Measurements from ENCODE around the gene DUOXA1.

DNA sequence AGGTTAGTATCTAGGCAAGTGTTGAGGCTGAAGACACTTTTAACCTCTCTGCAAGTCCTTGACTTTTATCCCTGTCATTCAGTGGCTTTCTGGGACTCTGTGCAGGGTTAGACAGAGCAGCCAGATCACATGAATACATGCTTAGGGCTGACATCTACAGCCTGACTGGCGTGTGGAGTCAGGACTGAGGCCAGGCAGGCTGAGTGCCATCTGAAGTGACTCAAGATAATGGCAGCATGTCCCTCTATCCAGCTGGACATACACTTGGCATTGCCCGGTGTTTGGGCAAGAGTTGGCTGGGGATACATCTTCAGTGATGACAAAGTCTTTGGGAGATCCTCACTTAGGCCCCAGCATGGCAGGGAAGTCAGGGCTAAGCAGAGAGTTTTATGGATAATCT lies 38.1 kb downstream of the DUOXA1 start:
- TF ChIP-seq FOXJ3 (CRISPR knock-in tag; IDR thresholded peaks at IDR 0.05; ENCODE audit: borderline replicate concordance) (no peak), TCF7 (CRISPR knock-in tag; IDR thresholded peaks at IDR 0.05; ENCODE audit: low read depth) (no peak), NR2C2 (CRISPR knock-in tag; IDR thresholded peaks at IDR 0.05) (no peak), ELF4 (CRISPR knock-in tag; IDR thresholded peaks at IDR 0.05; ENCODE audit: low read depth) (no peak), JUN (CRISPR knock-in tag; IDR thresholded peaks at IDR 0.05) (no peak), SP1 (CRISPR knock-in tag; conservative IDR thresholded peaks at IDR 0.05) (no peak)
- TF ChIP-seq, protein P1, sequence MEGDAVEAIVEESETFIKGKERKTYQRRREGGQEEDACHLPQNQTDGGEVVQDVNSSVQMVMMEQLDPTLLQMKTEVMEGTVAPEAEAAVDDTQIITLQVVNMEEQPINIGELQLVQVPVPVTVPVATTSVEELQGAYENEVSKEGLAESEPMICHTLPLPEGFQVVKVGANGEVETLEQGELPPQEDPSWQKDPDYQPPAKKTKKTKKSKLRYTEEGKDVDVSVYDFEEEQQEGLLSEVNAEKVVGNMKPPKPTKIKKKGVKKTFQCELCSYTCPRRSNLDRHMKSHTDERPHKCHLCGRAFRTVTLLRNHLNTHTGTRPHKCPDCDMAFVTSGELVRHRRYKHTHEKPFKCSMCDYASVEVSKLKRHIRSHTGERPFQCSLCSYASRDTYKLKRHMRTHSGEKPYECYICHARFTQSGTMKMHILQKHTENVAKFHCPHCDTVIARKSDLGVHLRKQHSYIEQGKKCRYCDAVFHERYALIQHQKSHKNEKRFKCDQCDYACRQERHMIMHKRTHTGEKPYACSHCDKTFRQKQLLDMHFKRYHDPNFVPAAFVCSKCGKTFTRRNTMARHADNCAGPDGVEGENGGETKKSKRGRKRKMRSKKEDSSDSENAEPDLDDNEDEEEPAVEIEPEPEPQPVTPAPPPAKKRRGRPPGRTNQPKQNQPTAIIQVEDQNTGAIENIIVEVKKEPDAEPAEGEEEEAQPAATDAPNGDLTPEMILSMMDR (IDR thresholded peaks at IDR 0.05), result no peak
- TF ChIP-seq, protein P2, sequence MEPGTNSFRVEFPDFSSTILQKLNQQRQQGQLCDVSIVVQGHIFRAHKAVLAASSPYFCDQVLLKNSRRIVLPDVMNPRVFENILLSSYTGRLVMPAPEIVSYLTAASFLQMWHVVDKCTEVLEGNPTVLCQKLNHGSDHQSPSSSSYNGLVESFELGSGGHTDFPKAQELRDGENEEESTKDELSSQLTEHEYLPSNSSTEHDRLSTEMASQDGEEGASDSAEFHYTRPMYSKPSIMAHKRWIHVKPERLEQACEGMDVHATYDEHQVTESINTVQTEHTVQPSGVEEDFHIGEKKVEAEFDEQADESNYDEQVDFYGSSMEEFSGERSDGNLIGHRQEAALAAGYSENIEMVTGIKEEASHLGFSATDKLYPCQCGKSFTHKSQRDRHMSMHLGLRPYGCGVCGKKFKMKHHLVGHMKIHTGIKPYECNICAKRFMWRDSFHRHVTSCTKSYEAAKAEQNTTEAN (CRISPR knock-in tag; IDR thresholded peaks at IDR 0.05), result no peak
- TF ChIP-seq, protein P3, sequence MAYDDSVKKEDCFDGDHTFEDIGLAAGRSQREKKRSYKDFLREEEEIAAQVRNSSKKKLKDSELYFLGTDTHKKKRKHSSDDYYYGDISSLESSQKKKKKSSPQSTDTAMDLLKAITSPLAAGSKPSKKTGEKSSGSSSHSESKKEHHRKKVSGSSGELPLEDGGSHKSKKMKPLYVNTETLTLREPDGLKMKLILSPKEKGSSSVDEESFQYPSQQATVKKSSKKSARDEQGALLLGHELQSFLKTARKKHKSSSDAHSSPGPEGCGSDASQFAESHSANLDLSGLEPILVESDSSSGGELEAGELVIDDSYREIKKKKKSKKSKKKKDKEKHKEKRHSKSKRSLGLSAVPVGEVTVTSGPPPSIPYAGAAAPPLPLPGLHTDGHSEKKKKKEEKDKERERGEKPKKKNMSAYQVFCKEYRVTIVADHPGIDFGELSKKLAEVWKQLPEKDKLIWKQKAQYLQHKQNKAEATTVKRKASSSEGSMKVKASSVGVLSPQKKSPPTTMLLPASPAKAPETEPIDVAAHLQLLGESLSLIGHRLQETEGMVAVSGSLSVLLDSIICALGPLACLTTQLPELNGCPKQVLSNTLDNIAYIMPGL (CRISPR knock-in tag; IDR thresholded peaks at IDR 0.05), result no peak
- TF ChIP-seq, protein P4, sequence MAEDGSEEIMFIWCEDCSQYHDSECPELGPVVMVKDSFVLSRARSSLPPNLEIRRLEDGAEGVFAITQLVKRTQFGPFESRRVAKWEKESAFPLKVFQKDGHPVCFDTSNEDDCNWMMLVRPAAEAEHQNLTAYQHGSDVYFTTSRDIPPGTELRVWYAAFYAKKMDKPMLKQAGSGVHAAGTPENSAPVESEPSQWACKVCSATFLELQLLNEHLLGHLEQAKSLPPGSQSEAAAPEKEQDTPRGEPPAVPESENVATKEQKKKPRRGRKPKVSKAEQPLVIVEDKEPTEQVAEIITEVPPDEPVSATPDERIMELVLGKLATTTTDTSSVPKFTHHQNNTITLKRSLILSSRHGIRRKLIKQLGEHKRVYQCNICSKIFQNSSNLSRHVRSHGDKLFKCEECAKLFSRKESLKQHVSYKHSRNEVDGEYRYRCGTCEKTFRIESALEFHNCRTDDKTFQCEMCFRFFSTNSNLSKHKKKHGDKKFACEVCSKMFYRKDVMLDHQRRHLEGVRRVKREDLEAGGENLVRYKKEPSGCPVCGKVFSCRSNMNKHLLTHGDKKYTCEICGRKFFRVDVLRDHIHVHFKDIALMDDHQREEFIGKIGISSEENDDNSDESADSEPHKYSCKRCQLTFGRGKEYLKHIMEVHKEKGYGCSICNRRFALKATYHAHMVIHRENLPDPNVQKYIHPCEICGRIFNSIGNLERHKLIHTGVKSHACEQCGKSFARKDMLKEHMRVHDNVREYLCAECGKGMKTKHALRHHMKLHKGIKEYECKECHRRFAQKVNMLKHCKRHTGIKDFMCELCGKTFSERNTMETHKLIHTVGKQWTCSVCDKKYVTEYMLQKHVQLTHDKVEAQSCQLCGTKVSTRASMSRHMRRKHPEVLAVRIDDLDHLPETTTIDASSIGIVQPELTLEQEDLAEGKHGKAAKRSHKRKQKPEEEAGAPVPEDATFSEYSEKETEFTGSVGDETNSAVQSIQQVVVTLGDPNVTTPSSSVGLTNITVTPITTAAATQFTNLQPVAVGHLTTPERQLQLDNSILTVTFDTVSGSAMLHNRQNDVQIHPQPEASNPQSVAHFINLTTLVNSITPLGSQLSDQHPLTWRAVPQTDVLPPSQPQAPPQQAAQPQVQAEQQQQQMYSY (CRISPR knock-in tag; IDR thresholded peaks at IDR 0.05), result no peak
- TF ChIP-seq, protein P5, sequence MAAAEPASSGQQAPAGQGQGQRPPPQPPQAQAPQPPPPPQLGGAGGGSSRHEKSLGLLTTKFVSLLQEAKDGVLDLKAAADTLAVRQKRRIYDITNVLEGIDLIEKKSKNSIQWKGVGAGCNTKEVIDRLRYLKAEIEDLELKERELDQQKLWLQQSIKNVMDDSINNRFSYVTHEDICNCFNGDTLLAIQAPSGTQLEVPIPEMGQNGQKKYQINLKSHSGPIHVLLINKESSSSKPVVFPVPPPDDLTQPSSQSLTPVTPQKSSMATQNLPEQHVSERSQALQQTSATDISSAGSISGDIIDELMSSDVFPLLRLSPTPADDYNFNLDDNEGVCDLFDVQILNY (CRISPR knock-in tag; IDR thresholded peaks at IDR 0.05), result no peak
